SJCRH30 (cell line): ENCODE results near the gene RASA2. TPM values are rescaled to one million over a fixed set of nuclear protein-coding genes. Genes with fewer than 3 reads are reported as not detected.
A peak's percentile ranks its signal among the peaks of the same experiment; 100 is the strongest.
"Not testable (repeated sequence)": the region's sequence is repeated elsewhere in the genome, so short reads cannot be mapped to it uniquely, and the experiment has no call there.

Experiments
- DNase-seq, 2 experiments: peaks; one replicate each; pipeline ENCODE4 v3.0.0-alpha.2; 2015 to 2020
- H3K27ac ChIP-seq: fragments of 250-450 bp; sonication (Bioruptor Pico); 2 replicates; pipeline ENCODE4 v1.5.1; 2020; ENCODE audit warnings: mild to moderate bottlenecking, moderate library complexity
- H3K27me3 ChIP-seq: fragments of 250-450 bp; sonication (Bioruptor Pico); 2 replicates; pipeline ENCODE4 v1.5.1; 2020; ENCODE audit warnings: mild to moderate bottlenecking, moderate library complexity
- H3K36me3 ChIP-seq: fragments of 250-450 bp; sonication (Bioruptor Pico); 2 replicates; pipeline ENCODE4 v1.5.1; 2020; ENCODE audit warnings: mild to moderate bottlenecking, moderate library complexity
- H3K4me1 ChIP-seq: fragments of 250-450 bp; sonication (Bioruptor Pico); 2 replicates; pipeline ENCODE4 v1.5.1; 2020; ENCODE audit warnings: mild to moderate bottlenecking, moderate library complexity
- H3K4me3 ChIP-seq: fragments of 250-450 bp; sonication (Bioruptor Pico); 2 replicates; pipeline ENCODE4 v1.5.1; 2020; ENCODE audit warnings: mild to moderate bottlenecking, moderate library complexity
- H3K9me3 ChIP-seq: fragments of 250-450 bp; sonication (Bioruptor Pico); replicated peaks from 2 replicates; pipeline ENCODE4 v1.5.1; 2020; ENCODE audit warnings: mild to moderate bottlenecking, moderate library complexity
- total RNA-seq: library from RNA; depleted of rRNA; stranded (reverse); fragments of >200 nt; shearing (Covaris generic); gene quantifications from 2 replicates; pipeline ENCODE4 v1.2.3, GENCODE V29; 2014

Gene RASA2
- total RNA-seq, 1 experiment from 2014 or later, result 37.5 TPM

DNA sequence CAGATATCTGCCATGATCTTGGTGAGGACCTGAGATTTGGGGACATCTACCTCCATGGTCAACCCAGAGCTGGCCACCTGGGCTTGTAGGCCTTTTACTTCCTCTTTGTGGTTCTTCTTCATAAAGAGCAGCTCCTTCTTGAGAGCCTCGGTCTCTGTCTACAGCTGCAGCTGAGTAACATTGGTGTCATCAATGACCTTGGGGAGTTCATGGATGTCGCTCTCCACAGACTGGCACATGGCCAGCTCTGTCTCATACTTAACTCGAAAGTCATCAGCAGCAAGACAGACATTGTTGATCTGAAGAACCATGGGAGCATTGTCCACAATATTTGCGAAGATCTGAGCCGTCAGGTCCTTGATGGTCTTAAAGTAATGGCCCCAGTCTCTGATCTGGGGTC, 15.7 kb upstream of the RASA2 start:
- Histone ChIP-seq H3K4me3 (no peak overlapping the region), H3K36me3 (no peaks in the 10 kb centered on the region), H3K9me3 (no peaks in the 10 kb centered on the region), H3K4me1 (no peaks in the 10 kb centered on the region), H3K27me3 (no peaks in the 10 kb centered on the region), H3K27ac (no peak overlapping the region)
- no peak for DNase-seq

DNA sequence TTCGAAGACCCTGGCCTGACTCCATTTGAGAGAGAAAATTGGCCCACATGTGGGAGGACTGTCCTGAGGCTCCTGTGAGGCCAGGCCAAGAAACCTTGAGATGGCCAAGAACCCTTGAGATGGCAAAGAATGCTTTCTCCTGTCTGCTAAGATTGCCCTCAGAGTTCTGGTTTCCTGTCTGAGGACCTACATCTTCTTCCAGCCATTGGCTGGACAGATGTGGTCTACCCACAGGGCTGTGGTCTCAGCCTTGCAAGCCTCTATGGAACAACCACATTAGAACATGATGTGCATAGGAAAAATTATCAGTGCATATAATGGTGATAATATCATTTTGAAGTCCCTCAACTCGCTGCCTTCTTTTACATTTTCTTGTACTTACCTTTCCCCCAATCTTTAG, 10.8 kb upstream of the RASA2 start:
- Histone ChIP-seq H3K4me3 (no peak overlapping the region), H3K36me3 (no peaks in the 10 kb centered on the region), H3K4me1 (no peaks in the 10 kb centered on the region), H3K27me3 (no peaks in the 10 kb centered on the region), H3K27ac (no peak overlapping the region), H3K9me3 (no peaks in the 10 kb centered on the region)
- no peak for DNase-seq

DNA sequence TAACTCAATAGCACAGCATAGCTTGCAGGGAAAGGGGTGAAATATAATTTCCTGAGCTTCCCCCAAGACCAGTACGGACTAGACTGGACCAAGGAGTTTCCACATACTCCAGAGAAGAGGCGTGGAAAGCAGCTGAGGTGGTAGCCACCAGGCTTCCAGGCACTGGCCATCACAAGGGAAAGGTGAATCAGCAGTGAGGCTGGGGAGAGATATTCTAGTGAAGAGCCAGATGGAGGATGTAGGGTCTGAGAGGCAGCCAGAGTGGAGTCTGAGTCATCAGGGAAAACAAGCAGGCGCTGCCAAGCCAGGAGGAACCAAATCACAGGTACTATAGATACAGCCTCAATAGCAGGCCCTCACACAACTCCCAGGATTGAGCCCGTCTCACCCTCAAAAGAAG, 9.6 kb upstream of the RASA2 start:
- H3K4me1 ChIP-seq, result no peaks in the 10 kb centered on the region
- DNase-seq, result no peak

DNA sequence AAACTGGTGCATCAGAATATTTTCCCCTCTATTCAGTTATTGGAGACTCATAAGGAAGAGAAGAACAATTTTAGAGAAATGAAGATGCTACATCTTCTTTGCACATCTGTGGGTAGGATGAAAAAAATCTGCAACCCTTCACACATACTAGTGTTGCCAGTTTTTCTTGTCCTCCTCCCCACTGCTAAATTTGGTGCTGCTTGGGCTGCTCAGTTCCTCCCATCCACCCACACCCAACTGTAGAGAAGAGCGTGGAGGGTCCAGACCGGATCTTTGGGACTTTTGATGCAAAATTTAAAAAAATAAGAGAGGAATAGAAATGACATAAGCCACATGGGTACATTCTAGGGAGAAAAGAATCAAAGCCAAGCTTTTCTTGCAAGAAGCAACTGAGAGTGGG, 8.7 kb upstream of the RASA2 start:
- no peak overlapping the region for H3K4me3 ChIP-seq
- no peaks in the 10 kb centered on the region for H3K4me1 ChIP-seq
- no peaks in the 10 kb centered on the region for H3K27me3 ChIP-seq
- DNase-seq, result no peak
- no peaks in the 10 kb centered on the region for H3K9me3 ChIP-seq
- H3K36me3 ChIP-seq, result no peaks in the 10 kb centered on the region
- H3K27ac ChIP-seq, result no peak overlapping the region

More for the DNA sequence above, 9.6 kb upstream of the RASA2 start:
- no peaks in the 10 kb centered on the region for H3K36me3 ChIP-seq
- no peaks in the 10 kb centered on the region for H3K27me3 ChIP-seq
- no peaks in the 10 kb centered on the region for H3K9me3 ChIP-seq
- no peak overlapping the region for H3K4me3 ChIP-seq
- H3K27ac ChIP-seq, result no peak overlapping the region

DNA sequence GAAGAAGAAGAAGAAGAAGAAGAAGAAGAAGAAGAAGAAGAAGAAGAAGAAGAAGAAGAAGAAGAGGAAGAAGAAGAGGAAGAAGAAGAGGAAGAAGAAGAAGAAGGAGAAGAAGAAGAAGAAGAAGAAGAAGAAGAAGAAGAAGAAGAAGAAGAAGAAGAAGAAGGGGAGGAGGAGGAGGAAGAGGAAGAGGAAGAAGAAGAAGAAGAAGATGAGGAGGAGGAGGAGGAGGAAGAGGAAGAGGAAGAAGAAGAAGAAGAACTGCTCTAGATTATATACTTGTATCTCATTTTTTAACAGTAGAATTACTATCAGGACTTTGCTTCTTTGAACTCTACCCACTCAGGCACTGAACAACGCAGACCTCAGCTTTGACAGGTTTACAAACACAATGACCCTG, 8.0 kb upstream of the RASA2 start:
- not testable (repeated sequence) for H3K4me3 ChIP-seq, H3K9me3 ChIP-seq, H3K27ac ChIP-seq, H3K4me1 ChIP-seq, DNase-seq, H3K36me3 ChIP-seq, H3K27me3 ChIP-seq

DNA sequence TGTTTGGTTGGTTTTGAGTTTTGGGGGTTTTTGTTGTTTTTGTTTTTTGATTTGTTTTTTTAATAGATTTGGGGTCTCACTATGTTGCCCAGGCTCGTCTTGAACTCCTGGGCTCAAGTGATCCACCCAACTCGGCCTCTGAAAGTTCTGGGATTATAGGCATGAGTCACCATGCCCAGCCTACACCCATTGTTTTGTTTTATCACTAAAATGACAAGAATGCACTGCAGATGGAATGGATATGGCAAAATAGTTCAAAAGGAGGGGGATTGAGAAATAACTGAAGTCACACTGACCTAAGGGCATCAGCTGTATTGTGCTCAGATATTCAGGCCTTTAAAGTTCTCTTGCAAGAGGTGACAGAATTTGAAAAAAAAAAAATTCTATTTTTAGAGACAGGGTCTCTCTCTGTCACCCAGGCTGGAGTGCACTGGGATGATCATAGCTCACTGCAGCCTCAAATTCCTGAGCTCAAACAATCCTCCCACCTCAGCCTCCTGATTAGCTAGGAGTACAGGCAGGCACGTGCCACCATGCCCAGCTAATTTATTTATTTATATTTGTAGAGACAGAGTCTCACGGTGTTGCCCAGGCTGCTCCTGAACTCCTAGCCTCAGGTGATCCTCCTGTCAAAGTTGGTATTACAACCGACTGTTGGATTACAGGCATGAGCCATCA, 4.4 kb upstream of the RASA2 start:
- Histone ChIP-seq H3K9me3 (no peaks in the 10 kb centered on the region), H3K36me3 (no peaks in the 10 kb centered on the region), H3K4me3 (no peak overlapping the region), H3K27me3 (no peaks in the 10 kb centered on the region), H3K4me1 (0 out of 2 replicates have a peak, but pooled peaks cover 4% of the 10 kb centered on the region), H3K27ac (no peak overlapping the region)
- DNase-seq, result no peak

DNA sequence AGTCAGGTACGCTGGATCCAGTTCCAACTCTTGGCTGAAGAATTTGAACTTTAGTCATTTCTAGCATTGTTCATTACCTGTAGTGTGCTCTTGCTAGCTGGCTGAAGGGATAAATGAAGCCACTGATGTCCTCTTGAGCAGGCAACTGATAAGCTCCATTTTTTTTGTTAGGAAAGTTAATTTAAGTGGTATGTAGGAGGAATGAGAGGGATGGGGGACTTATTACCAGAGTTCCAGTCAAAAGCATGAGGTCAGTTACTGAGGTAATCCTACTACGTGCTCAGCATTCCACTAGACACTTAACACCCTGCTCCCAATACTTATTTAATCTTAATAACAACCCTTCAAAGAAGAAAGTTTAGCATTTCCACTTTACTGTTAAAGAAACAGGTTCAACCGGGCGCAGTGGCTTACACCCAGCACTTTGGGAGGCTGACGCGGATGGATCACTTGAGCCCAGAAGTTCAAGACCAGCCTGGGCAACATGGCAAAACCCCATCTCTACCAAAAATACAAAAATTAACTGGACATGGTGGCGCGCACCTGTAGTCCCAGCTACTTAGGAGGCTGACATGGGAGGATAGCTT, 2.0 kb upstream of the RASA2 start:
- no peaks in the 10 kb centered on the region; the same call in 1 of the 2 replicates for H3K36me3 ChIP-seq
- no peaks in the 10 kb centered on the region for H3K27me3 ChIP-seq
- H3K4me1 ChIP-seq, result peaks cover 11% of the 10 kb centered on the region; the same call in 1 of the 2 replicates
- no peak overlapping the region for H3K27ac ChIP-seq
- no peaks in the 10 kb centered on the region for H3K9me3 ChIP-seq
- no peak overlapping the region for H3K4me3 ChIP-seq
- no peak for DNase-seq

DNA sequence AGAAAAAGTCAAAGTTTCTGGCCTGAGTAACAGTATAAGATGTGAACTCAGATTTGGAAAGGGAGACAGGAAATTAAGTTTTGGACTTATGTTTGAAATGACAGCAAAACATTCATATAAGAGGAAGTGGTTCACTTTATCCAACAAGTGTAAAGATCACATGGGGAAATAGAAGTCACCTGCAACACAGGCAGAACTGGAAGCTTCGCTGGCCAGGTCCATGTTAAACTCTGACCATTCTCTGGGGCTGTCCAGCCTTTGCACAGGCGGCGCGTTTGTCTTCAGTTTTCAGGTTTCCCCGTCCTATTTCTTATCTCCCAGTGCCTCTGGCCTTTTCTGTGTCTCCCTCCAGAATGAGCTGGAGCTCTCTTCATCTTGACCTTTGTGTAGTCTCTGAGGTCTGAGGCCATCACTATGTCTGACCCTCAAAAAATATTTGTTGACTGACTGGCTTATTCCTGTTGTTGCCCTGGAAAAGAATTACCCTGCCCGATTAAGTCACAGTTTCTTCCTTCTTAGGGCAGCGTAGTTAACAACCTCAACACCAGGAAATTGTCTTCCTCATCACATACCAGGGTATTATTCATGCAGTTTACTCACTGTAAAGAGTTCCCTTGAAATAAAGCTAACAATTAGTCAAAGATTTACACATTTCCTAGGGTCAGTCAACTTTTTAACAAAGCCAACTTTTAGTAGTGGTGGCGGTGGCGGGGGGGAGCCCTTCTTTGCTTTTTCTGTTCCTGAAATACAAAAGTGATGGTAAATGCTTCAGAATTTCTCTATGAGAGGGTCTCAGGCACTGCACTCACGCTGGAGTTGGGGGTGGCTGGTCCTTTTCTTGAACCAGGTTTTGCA, 959 bp upstream of the RASA2 start:
- peak in 1 of 2 experiments; percentile 21 for DNase-seq
- H3K27me3 ChIP-seq, result no peaks in the 10 kb centered on the region
- peak overlapping the region; percentile 86 for H3K4me3 ChIP-seq

DNA sequence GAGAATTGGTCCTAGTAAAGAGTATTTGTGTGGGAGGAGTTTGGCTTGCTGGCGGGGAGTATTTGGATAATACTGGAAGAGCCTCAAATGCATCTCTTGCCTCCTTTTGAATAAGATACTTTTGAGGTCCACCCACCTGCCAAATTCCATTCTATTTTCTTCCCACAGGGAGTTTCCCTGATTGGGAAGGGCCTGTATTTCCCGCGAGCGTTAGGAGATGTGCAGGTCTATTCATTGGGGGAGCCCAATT, 406 bp upstream of the RASA2 start:
- Histone ChIP-seq H3K9me3 (no peaks in the 10 kb centered on the region), H3K4me3 (peak overlapping the region; percentile 86), H3K36me3 (no peaks in the 10 kb centered on the region; the same call in 1 of the 2 replicates), H3K27me3 (no peaks in the 10 kb centered on the region), H3K4me1 (peaks cover 11% of the 10 kb centered on the region; the same call in 1 of the 2 replicates), H3K27ac (no peak overlapping the region)
- no peak for DNase-seq

More for the DNA sequence above, 959 bp upstream of the RASA2 start:
- H3K36me3 ChIP-seq, result no peaks in the 10 kb centered on the region; the same call in 1 of the 2 replicates
- peaks cover 11% of the 10 kb centered on the region; the same call in 1 of the 2 replicates for H3K4me1 ChIP-seq
- no peaks in the 10 kb centered on the region for H3K9me3 ChIP-seq
- H3K27ac ChIP-seq, result no peak overlapping the region

DNA sequence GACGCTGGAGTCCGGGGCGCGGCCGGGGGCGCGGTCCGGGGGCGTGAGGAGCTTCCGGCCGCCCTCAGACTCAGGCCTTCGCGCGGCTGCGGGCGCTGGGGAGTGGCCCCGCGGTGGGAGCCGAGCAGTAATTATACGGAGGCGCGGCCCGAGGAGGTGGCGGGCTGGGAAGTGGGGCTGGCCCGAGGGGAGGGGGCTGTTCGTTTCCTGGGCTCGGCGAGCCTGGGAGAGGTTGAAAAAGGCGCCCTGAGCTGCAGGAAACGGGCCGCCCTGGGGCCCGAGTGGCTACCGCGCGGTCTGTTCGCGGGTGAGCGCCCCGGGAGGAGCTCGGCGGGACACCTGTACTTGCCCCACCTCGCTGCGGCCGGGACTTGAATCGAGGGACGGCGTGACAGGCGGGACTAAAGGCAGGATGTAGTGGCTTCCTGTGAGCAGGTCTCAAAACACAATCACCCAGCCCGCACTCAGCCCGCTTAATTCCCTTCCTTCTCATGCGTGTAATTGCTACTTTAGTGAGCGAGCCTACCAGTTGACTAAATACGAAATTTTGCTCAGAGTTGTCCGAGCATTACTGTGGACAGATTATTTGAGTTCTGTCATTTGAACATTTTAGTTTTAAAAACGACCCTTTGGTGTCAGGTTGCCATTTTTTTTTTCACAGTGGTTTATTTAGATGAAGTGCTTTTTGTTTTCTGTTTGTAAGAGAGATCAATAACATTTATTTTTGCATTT, 860 bp downstream of the RASA2 start:
- Histone ChIP-seq H3K4me3 (peak overlapping the region; percentile 86), H3K27ac (peak overlapping the region; percentile 97), H3K27me3 (no peaks in the 10 kb centered on the region), H3K9me3 (no peaks in the 10 kb centered on the region), H3K4me1 (peaks cover 11% of the 10 kb centered on the region; the same call in 1 of the 2 replicates), H3K36me3 (no peaks in the 10 kb centered on the region; the same call in 1 of the 2 replicates)
- DNase-seq, result peak; percentile 87 to 90

DNA sequence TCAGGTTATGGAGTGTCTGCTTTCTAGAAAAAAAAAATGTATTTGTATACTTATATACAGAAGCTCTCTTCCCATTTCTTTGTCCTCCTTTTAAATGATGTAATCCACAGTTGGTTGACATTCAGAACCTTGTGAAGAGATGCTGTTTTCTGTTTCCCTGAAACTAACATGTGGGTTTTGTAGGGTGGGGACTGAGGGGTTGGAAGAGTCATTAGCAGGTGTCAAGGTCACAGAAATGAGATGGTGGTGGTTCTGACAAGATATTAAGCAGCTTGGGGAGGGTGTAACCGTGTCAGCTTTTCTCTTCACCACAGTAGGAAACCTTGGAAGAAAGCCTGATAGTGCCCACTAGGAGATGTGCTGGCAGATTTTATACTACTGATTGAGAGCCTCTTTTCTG, 2.4 kb downstream of the RASA2 start:
- H3K27ac ChIP-seq, result no peak overlapping the region
- DNase-seq, result no peak
- no peak overlapping the region for H3K4me3 ChIP-seq
- H3K27me3 ChIP-seq, result no peaks in the 10 kb centered on the region
- no peaks in the 10 kb centered on the region for H3K9me3 ChIP-seq
- peaks cover 11% of the 10 kb centered on the region; the same call in 1 of the 2 replicates for H3K4me1 ChIP-seq
- no peaks in the 10 kb centered on the region; the same call in 1 of the 2 replicates for H3K36me3 ChIP-seq

DNA sequence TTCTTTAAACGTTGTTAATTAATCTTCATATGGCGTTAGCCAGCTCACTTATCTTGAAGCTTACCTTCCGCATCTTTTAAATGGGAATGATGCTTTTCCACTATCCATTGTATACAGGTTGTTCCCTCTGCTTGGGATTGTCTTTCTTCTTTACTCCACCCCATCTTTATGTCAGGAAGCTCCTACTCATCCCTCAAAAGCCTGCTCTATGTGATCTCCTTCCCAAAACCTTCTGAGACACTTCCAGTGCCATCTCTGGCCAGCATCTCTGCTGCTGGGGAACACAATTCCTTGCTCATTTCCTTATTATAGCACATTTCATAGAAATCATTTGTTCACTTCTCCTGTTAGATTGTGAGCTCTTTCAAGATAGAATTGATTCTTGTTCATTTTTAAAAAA, 4.3 kb downstream of the RASA2 start:
- Histone ChIP-seq H3K27ac (no peak overlapping the region), H3K27me3 (no peaks in the 10 kb centered on the region), H3K4me3 (no peak overlapping the region), H3K4me1 (peaks cover 10% of the 10 kb centered on the region; the same call in 1 of the 2 replicates), H3K36me3 (no peaks in the 10 kb centered on the region; the same call in 1 of the 2 replicates), H3K9me3 (no peaks in the 10 kb centered on the region)
- no peak for DNase-seq

DNA sequence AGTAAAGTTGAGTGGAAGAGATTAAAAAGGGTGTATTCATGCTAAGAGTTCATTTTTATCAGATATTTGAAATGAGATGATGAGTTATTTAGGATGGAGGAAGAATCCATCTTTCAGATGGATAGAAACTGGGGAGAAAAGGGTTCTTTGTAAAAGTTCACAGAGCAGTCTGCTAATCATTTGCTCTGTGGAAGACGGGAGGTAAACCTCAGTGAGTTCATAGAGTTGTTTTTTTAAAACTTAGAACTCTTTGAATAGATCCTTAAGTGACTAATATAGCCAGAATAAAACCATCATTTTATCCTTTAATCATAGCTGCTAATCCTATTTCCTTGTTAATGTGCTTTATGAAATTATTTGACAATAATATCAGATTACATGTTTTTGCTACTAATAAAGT, 5.1 kb downstream of the RASA2 start:
- Histone ChIP-seq H3K4me3 (no peak overlapping the region), H3K4me1 (peaks cover 13% of the 10 kb centered on the region; the same call in 1 of the 2 replicates), H3K27ac (no peak overlapping the region), H3K36me3 (no peaks in the 10 kb centered on the region; the same call in 1 of the 2 replicates), H3K27me3 (no peaks in the 10 kb centered on the region), H3K9me3 (peaks cover 6% of the 10 kb centered on the region; the same call in 1 of the 2 replicates)
- DNase-seq, result no peak

DNA sequence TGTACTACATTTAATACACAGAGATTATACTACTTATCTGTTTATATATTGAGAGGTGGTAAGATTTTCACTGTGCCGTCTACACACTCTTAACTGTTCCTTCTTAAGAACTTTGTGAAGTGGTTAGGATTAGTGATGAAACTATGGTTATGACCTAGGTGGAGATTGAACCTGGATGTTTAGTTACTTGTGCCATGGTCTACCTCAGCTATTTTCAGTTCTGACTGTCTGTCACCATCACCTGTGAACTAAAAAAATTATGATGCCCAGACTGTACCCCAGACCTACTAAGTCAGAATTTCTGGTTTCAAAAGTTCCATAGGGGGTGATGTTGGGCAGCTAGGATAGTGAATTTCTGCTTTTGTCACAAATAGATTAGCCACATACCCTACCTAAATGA, 6.4 kb downstream of the RASA2 start:
- Histone ChIP-seq H3K4me3 (no peak overlapping the region), H3K36me3 (no peaks in the 10 kb centered on the region; the same call in 1 of the 2 replicates), H3K27me3 (no peaks in the 10 kb centered on the region), H3K4me1 (peaks cover 13% of the 10 kb centered on the region; the same call in 1 of the 2 replicates), H3K27ac (no peak overlapping the region), H3K9me3 (peaks cover 6% of the 10 kb centered on the region; the same call in 1 of the 2 replicates)
- no peak for DNase-seq
